GM12892 (cell line): ENCODE results near the gene TSNAXIP1.

Experiments used
- POLR2A ChIP-seq: IDR thresholded peaks from 2 replicates; pipeline ENCODE4 v1.6.1; 2011; ENCODE audit warnings: low read depth, low read length, control low read depth
- POLR2AphosphoS5 ChIP-seq: IDR thresholded peaks from 2 replicates; pipeline ENCODE4 v1.6.1; 2011; ENCODE audit warnings: low read depth, low read length, control low read depth

DNA sequence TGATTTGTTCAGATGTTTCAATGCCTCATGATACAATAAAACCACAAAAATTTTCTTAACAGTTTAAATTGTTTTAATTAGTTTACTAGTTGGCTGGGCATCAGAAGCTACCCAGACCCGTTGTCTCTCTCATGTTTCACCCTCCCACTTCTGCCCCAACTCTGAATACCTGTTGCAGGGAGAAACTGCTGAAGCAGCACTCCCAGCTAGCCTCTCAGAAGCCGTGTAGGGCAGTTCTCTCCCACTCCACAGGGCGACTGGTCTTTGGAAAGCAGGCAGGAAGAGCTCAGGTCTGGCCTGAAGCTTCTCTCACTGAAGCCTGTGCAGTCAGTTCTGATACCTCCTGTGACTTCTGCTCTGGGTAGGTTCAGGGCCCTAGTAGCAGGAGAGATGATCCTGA is 64.6 kb downstream of the TSNAXIP1 start:
- TF ChIP-seq POLR2A = no peak
- no peak for TF ChIP-seq POLR2AphosphoS5
